Neural cell (in vitro differentiated cells): ENCODE results near the gene AKAP6. TPM values are rescaled to one million over a fixed set of nuclear protein-coding genes. Genes with fewer than 3 reads are reported as not detected.

Experiments
- H2AFZ ChIP-seq: fragments of 200-600, 300-800 bp; sonication (generic), shearing (Covaris generic); 2 replicates; pipeline ENCODE4 v1.6.0; 2014; ENCODE audit warnings: low read depth, mild to moderate bottlenecking, antibody characterized with exemption, low read length, moderate library complexity
- H3F3A ChIP-seq: fragments of 200-600 bp; shearing (Covaris generic); 2 replicates; pipeline ENCODE4 v1.6.1; 2016; ENCODE audit warnings: mild to moderate bottlenecking, moderate library complexity, mixed read lengths, antibody characterized with exemption, low read length; ENCODE audit not compliant: insufficient read depth, poor library complexity, severe bottlenecking
- H3K27ac ChIP-seq: fragments of 200-600, 300-800 bp; sonication (generic), shearing (Covaris generic); 2 replicates; pipeline ENCODE4 v1.5.1; 2014; ENCODE audit warnings: mild to moderate bottlenecking, low read length, moderate library complexity
- H3K27me3 ChIP-seq: fragments of 300-800, 200-600 bp; sonication (generic), shearing (Covaris generic); 2 replicates; pipeline ENCODE4 v1.6.0; 2014; ENCODE audit warnings: mild to moderate bottlenecking, low read depth, low read length, moderate library complexity; ENCODE audit not compliant: insufficient read depth
- H3K36me3 ChIP-seq: fragments of 300-800, 200-600 bp; sonication (generic), shearing (Covaris generic); 2 replicates; pipeline ENCODE4 v1.5.1; 2014; ENCODE audit warnings: mild to moderate bottlenecking, antibody characterized with exemption, low read length, moderate library complexity; ENCODE audit not compliant: insufficient read depth
- H3K4me2 ChIP-seq: fragments of 300-800, 200-600 bp; sonication (generic), shearing (Covaris generic); 2 replicates; pipeline ENCODE4 v1.6.0; 2014; ENCODE audit warnings: mild to moderate bottlenecking, low read length
- H3K4me3 ChIP-seq: fragments of 300-800, 200-600 bp; sonication (generic), shearing (Covaris generic); 2 replicates; pipeline ENCODE4 v1.5.1; 2014; ENCODE audit warnings: mild to moderate bottlenecking, low read length, moderate library complexity
- H3K79me2 ChIP-seq: fragments of 200-600 bp; shearing (Covaris generic); replicated peaks from 2 replicates; pipeline ENCODE4 v1.6.0; 2014; ENCODE audit warnings: mild to moderate bottlenecking, low read length, moderate library complexity; ENCODE audit not compliant: insufficient read depth
- H3K9ac ChIP-seq: fragments of 300-800, 200-600 bp; sonication (generic), shearing (Covaris generic); 2 replicates; pipeline ENCODE4 v1.6.1; 2016; ENCODE audit warnings: mild to moderate bottlenecking, low read length, mixed read lengths
- H3K9me2 ChIP-seq: fragments of 200-600 bp; shearing (Covaris generic); 2 replicates; pipeline ENCODE4 v1.6.1; 2016; ENCODE audit warnings: mild to moderate bottlenecking, low read length, mixed read lengths; ENCODE audit not compliant: insufficient read depth
- H3K9me3 ChIP-seq: fragments of 200-600, 300-800 bp; sonication (generic), shearing (Covaris generic); 2 replicates; pipeline ENCODE4 v1.6.1; 2016; ENCODE audit warnings: mild to moderate bottlenecking, mixed run types, low read length, moderate library complexity, mixed read lengths
- H4K20me1 ChIP-seq: fragments of 200-600 bp; shearing (Covaris generic); 2 replicates; pipeline ENCODE4 v1.6.1; 2016; ENCODE audit warnings: mild to moderate bottlenecking, mixed run types; ENCODE audit not compliant: insufficient read depth
- CTCF ChIP-seq: fragments of 450-650 bp; IDR thresholded peaks from 2 replicates; pipeline ENCODE4 v1.5.1; 2014; ENCODE audit warnings: antibody characterized with exemption, mild to moderate bottlenecking, moderate library complexity; ENCODE audit not compliant: poor library complexity, severe bottlenecking
- EP300 ChIP-seq: fragments of 450-650 bp; conservative IDR thresholded peaks from 2 replicates; pipeline ENCODE4 v1.6.1; 2014; ENCODE audit warnings: antibody characterized with exemption, mild to moderate bottlenecking, moderate library complexity; ENCODE audit not compliant: poor library complexity, severe bottlenecking
- EZH2 ChIP-seq: fragments of 200-600, 300-800 bp; shearing (Covaris generic), sonication (generic); IDR thresholded peaks from 2 replicates; pipeline ENCODE4 v1.6.1; 2014; ENCODE audit warnings: antibody characterized with exemption, low read length, borderline replicate concordance, mild to moderate bottlenecking; ENCODE audit not compliant: insufficient read depth, poor library complexity, severe bottlenecking
- MXI1 ChIP-seq: fragments of 450-650 bp; conservative IDR thresholded peaks from 2 replicates; pipeline ENCODE4 v1.6.1; 2014; ENCODE audit warnings: antibody characterized with exemption, mild to moderate bottlenecking; ENCODE audit not compliant: poor library complexity, severe bottlenecking
- POLR2AphosphoS5 ChIP-seq: IDR thresholded peaks from 2 replicates; pipeline ENCODE4 v1.6.1; 2012
- RAD21 ChIP-seq: fragments of 450-650 bp; conservative IDR thresholded peaks from 2 replicates; pipeline ENCODE4 v1.6.1; 2014; ENCODE audit warnings: antibody characterized with exemption, mild to moderate bottlenecking, moderate library complexity
- SMC3 ChIP-seq: fragments of 450-650 bp; conservative IDR thresholded peaks from 2 replicates; pipeline ENCODE4 v1.6.1; 2014; ENCODE audit warnings: antibody characterized with exemption, mild to moderate bottlenecking, moderate library complexity; ENCODE audit not compliant: poor library complexity
- TAF1 ChIP-seq: IDR thresholded peaks from 2 replicates; pipeline ENCODE4 v1.6.1; 2012; ENCODE audit warnings: low read depth
- polyA plus RNA-seq: library from polyadenylated mRNA; depleted of rRNA; stranded (reverse); fragments of >200 nt; gene quantifications from 2 replicates; pipeline ENCODE4 v1.2.3, GENCODE V29; 2014
- TF ChIP-seq, protein P1 (sequence below): IDR thresholded peaks from 2 replicates; pipeline ENCODE4 v1.6.1; 2012; ENCODE audit warnings: borderline replicate concordance

The AKAP6 gene
- polyA plus RNA-seq, 1 donor from 2014 or later, result 15.8 TPM

DNA sequence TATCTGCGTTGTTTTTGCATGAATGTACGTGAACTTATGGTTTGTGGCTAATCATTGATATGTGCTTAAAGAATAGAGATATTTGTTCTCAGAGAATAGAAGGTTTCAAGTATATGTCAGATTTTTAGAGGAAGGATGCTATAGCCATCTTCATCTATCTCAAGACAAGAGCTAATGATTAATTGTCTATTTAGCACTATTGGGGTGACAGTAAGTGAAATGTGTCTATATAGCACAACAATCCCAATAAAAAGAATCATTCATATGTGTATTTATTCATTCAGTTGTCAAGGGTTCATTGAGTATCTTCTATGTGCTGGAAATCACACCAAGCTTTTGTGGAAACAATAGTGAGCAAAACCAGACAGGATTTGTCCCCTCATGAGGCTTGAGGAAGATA is 310.1 kb downstream of the AKAP6 start:
- H3K4me3 ChIP-seq, result no peak overlapping the region
- H3K9ac ChIP-seq, result no peak overlapping the region
- no peak overlapping the region for H3K4me2 ChIP-seq
- H3K79me2 ChIP-seq, result no peaks in the 10 kb centered on the region
- no peaks in the 10 kb centered on the region for H4K20me1 ChIP-seq
- H3K36me3 ChIP-seq, result no peaks in the 10 kb centered on the region
- no peaks in the 10 kb centered on the region for H3K27me3 ChIP-seq
- no peaks in the 10 kb centered on the region for H3K9me2 ChIP-seq
- H3F3A ChIP-seq, result no peaks in the 10 kb centered on the region
- no peak overlapping the region for H2AFZ ChIP-seq
- no peak overlapping the region for H3K27ac ChIP-seq
- TF ChIP-seq, protein P1, sequence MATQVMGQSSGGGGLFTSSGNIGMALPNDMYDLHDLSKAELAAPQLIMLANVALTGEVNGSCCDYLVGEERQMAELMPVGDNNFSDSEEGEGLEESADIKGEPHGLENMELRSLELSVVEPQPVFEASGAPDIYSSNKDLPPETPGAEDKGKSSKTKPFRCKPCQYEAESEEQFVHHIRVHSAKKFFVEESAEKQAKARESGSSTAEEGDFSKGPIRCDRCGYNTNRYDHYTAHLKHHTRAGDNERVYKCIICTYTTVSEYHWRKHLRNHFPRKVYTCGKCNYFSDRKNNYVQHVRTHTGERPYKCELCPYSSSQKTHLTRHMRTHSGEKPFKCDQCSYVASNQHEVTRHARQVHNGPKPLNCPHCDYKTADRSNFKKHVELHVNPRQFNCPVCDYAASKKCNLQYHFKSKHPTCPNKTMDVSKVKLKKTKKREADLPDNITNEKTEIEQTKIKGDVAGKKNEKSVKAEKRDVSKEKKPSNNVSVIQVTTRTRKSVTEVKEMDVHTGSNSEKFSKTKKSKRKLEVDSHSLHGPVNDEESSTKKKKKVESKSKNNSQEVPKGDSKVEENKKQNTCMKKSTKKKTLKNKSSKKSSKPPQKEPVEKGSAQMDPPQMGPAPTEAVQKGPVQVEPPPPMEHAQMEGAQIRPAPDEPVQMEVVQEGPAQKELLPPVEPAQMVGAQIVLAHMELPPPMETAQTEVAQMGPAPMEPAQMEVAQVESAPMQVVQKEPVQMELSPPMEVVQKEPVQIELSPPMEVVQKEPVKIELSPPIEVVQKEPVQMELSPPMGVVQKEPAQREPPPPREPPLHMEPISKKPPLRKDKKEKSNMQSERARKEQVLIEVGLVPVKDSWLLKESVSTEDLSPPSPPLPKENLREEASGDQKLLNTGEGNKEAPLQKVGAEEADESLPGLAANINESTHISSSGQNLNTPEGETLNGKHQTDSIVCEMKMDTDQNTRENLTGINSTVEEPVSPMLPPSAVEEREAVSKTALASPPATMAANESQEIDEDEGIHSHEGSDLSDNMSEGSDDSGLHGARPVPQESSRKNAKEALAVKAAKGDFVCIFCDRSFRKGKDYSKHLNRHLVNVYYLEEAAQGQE, result no peak
- no peak for TF ChIP-seq EZH2
- no peak for TF ChIP-seq CTCF
- TF ChIP-seq SMC3, result no peak
- no peak for TF ChIP-seq POLR2AphosphoS5
- TF ChIP-seq TAF1, result no peak
- no peak for TF ChIP-seq MXI1
- TF ChIP-seq EP300, result no peak
- no peak for TF ChIP-seq RAD21
- H3K9me3 ChIP-seq, result no peaks in the 10 kb centered on the region

GRCh38 chr14:32645551-32645950 is 316.5 kb downstream of the AKAP6 start:
- no peaks in the 10 kb centered on the region for H3K9me3 ChIP-seq
- TF ChIP-seq SMC3, result no peak
- no peaks in the 10 kb centered on the region for H4K20me1 ChIP-seq

GRCh38 chr14:32648434-32648833 is 319.3 kb downstream of the AKAP6 start:
- TF ChIP-seq SMC3 (no peak), EZH2 (no peak), MXI1 (no peak), EP300 (peak; percentile 97), POLR2AphosphoS5 (peak; percentile 99), RAD21 (no peak), CTCF (no peak), TAF1 (no peak)
- TF ChIP-seq, protein P1, result peak; percentile 45
- Histone ChIP-seq H2AFZ (no peak overlapping the region), H3K36me3 (no peaks in the 10 kb centered on the region), H3K4me2 (no peak overlapping the region), H3K27me3 (no peaks in the 10 kb centered on the region), H4K20me1 (no peaks in the 10 kb centered on the region), H3K27ac (no peak overlapping the region), H3K9me3 (no peaks in the 10 kb centered on the region), H3F3A (no peaks in the 10 kb centered on the region), H3K9me2 (no peaks in the 10 kb centered on the region), H3K79me2 (no peaks in the 10 kb centered on the region), H3K9ac (no peak overlapping the region), H3K4me3 (no peak overlapping the region)

More at GRCh38 chr14:32645551-32645950, 316.5 kb downstream of the AKAP6 start:
- Histone ChIP-seq H3K27me3 (no peaks in the 10 kb centered on the region), H3K4me2 (no peak overlapping the region), H3K27ac (no peak overlapping the region), H2AFZ (no peak overlapping the region), H3F3A (no peaks in the 10 kb centered on the region), H3K36me3 (no peaks in the 10 kb centered on the region), H3K9me2 (no peaks in the 10 kb centered on the region), H3K79me2 (no peaks in the 10 kb centered on the region), H3K4me3 (no peak overlapping the region), H3K9ac (no peak overlapping the region)
